H54 (cell line): ENCODE results near the gene GIMAP7.

ENCODE experiments used
- DNase-seq: peaks from one replicate; pipeline ENCODE4 v3.0.0; 2011; ENCODE audit warnings: low spot score, mixed read lengths; ENCODE audit not compliant: insufficient read length
- FAIRE-seq: peaks from 3 replicates; lab custom pipeline; 2011; peaks lifted over from hg19 to GRCh38; lab: Jason Lieb, UNC
- POLR2A ChIP-seq: IDR thresholded peaks from 2 replicates; pipeline ENCODE4 v1.6.1; 2011; ENCODE audit warnings: low read depth, mild to moderate bottlenecking, low read length

The GIMAP7 gene

DNA sequence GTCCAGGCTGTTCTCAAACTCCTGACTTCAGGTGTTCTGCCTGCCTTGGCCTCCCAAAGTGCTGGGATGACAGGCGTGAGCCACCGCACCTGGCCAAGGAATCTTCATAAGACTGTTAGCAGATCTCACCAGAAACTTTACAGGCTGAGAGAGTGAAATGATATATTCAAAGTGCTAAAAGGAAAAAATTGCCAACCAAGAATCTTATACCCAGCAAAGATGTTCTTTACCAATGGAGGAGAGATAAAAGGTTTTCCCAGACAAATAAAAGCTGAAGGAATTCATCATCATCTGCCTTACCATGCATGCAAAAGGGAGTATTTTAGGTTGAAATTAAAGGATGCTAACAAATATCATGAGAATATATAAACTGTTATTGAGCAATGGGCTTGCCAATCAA is 23.6 kb downstream of the GIMAP7 start:
- no peak for FAIRE-seq
- no peak for TF ChIP-seq POLR2A
- DNase-seq, result no peak

DNA sequence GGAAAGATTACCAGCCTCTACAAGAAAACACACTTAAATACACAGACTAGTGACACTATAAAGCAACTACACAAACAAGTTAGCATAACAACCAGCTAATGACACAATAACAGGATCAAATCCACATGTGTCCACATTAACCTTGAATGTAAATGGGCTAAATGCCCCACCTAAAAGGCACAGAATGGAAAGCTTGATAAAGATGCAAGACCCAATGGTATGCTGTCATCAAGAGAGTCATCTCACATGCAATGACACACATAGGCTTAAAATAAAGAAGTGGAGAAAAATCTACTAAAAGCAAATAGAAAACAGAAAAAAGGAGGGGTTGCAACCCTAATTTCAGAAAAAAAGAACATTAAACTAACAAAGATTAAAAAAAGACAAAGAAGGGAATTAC is 38.5 kb downstream of the GIMAP7 start:
- TF ChIP-seq POLR2A, result no peak
- FAIRE-seq (no peak), DNase-seq (no peak)

DNA sequence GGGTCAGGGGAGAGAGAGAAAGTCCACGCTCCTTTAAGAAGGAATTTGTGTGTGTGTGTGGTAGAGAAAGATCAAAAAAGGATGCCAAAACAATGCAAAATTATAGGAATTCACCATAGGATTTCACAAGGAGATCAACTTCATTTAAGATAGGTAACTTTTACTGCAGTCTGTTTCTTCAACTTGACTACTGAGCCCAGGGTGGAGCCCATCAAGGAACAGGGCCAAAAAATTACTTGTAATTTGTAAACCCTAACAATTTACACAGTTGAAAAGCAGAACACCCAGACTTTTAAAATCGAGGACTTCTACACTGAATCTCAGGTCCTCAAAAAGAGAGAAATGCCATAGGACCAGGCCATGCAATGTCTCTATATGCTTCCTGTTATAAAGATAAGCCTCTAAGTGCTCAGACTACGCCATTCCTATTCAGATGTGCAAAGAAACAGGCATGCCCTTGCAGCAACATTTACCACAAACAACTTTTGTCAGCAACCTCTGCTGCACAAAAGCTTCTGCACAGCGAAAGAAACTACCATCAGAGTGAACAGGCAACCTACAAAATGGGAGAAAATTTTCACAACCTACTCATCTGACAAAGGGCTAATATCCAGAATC is 42.0 kb downstream of the GIMAP7 start:
- DNase-seq (no peak), FAIRE-seq (no peak)
- TF ChIP-seq POLR2A, result no peak

DNA sequence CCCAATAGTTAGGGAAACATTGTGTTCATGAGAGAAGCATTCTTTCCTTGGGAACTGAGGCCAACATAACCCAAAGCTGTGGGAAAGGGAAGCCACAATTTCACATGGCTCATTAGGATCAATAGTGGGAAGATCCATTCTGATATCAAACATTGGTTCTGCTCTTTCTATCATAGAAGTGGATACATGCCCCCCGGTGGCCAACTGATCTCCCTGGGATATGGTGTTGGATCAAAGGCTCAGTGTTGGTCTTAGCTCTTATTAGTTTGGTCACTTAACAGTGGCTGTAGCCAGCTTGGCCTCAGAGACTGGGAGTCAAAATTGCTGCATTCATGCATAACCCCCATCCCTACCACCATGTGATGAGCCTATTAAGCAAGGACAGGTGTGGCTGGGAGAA is 45.8 kb downstream of the GIMAP7 start:
- no peak for DNase-seq
- no peak for TF ChIP-seq POLR2A
- FAIRE-seq, result no peak

DNA sequence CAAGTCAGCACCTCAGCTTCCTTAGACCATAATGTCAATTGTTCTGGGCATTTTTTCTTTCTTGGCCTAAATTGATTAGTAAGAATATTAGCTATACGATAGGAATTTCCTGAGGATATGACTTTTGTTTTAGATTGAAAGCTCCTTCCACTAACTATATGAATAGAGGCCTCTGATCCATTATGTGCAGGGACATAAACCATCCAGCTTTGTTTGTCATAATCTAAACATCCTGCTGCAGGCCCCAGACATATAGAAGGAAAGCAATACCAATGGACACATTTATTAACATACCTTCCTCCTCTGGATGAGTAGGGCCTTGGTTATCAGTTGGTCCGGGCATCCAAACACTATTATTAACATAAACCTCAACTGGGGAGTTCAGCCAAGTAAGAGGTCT is 48.2 kb downstream of the GIMAP7 start:
- FAIRE-seq, result no peak
- TF ChIP-seq POLR2A, result no peak
- no peak for DNase-seq

DNA sequence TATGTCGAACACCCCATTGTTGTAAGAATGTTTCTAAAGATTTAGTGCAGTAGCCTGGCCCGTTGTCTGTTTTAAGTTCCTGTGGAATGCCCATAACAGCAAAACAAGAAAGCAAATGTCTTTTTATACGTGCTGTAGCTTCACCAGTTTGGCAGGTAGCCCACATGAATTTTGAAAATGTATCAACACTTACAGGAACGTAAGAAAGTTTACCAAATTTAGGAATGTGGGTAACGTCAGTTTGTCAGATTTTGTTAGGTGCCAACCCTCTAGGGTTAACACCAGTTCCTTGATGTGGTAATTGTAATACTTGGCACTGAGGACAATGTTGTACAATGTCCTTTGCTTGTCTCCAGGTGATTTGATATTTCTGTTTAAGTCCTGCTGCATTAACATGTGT is 49.3 kb downstream of the GIMAP7 start:
- no peak for TF ChIP-seq POLR2A
- DNase-seq, result no peak
- no peak for FAIRE-seq

DNA sequence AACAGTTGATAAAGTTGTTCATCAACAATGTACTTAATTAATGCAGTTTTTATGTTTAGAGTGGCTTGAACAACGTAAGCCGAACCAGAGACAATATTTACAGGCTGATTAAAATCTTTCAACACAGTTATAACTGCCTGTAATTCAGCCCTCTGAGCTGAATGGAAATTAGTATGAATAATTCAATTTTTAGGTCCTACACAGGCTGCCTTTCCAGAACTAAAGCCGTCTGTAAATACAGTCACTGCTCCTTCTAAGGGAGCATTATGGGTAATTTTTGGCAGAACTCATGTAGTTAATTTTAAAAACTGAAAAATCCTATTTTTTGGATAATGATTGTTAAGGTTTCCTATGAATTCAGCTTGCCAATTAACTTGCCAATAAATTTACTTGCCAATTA is 49.9 kb downstream of the GIMAP7 start:
- no peak for DNase-seq
- FAIRE-seq, result no peak
- no peak for TF ChIP-seq POLR2A

DNA sequence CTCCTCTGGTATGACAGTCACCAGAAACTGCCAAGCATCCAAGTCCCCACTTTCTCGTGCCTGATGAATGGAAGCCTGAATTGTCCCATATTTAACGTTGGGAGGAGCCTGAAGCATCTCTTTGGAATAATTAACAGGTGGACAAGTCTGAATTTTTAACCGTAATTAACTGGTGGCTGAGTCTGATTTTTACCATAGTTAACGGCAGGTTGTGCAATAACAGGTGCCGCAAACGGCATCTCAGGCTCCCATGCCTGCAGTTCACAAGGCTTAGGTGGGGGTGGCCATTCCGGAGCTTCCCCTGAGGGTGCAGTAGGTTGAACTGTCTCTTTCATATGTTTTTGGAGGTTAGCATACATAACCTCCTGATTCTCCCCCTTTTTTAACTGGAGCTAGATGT is 50.6 kb downstream of the GIMAP7 start:
- no peak for TF ChIP-seq POLR2A
- no peak for FAIRE-seq
- no peak for DNase-seq

DNA sequence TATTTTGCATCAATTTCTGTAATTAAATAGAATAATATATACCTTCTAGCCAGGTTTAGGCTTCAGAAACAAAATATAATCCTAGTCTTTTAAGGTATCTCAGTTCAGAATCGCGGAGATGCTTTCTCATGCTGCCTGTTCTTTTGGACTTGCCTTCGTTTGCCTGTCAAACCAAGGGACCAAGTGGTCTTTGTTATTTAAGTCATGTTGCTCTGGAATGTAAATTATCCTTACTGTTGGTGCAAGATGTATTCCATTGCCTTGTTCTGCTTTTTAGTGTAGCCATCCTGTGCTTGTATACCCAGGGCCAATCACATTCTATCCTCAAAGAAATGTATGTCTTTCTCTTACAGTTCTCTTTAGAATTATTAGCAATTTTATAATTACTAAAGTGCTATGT is 51.5 kb downstream of the GIMAP7 start:
- no peak for FAIRE-seq
- no peak for DNase-seq
- no peak for TF ChIP-seq POLR2A

DNA sequence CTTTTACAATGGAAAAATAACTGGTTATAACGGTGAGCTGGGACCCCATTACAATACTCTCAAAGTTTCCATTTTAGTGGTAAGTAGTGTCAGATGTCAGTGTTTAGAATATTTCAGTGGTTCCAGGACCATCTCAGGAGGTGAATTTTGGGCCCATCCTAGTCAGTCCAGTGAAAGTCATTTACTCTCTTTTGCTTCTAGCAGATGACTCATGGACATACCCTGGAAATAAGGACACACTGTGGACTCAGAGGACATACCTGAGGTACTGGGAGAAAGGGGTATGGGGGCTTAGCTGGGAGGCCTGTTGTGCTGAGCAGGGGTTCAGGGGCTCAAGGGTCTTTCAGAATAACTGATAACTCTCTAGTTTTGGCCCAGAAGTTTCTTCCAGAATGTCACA is 51.9 kb downstream of the GIMAP7 start:
- DNase-seq, result no peak
- no peak for FAIRE-seq

DNA sequence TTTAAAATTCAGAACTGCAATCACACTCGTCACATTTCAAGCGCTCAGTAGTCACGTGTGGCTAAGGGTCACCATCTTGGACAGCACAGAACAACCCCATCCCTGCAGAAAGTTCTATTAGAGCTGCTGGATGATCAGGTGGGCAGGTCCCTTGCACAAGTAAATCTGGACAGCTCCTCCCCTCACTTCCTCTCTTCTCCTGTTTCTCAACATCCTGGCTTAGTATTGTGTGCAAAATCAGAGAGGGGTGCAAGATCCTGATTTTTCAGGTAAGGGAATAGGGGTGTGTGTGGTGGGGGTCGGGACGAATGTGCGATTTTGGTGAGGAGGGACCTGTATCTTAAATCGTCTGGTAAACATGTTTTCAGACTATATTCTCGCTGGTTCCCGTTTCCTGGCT is 52.5 kb downstream of the GIMAP7 start, which contains the start of gene GIMAP4:
Gene GIMAP4 (plus strand): TSS at position 222 of the 400 bp plus-strand sequence. CDS start 2,512 bp downstream, outside the sequence.
- FAIRE-seq (no peak), DNase-seq (no peak)

More for the DNA sequence above, 51.9 kb downstream of the GIMAP7 start:
- TF ChIP-seq POLR2A, result no peak

DNA sequence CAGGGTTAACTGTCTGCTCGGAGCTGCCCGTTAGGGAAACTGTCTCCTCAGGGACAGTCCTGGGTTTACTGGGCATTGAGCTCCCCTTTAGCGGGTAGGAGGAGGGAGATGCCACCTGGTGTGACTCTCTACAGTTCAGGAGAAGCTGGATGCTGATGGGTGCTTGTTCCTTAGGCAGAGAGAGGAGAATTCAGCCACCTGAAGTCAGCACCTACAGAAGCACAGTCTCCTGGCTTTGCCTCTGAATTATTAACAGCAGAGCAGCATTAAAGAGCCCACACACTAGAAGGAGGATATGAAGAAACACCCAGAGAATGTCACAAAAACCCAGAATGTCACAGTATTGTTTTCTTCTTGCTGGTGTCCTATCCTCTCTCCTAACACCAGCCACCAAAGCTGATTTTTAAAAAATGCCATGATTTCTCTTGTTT is 53.2 kb downstream of the GIMAP7 start:
- DNase-seq (no peak), FAIRE-seq (no peak)
- TF ChIP-seq POLR2A, result no peak

More for the DNA sequence above, 52.5 kb downstream of the GIMAP7 start, which contains the start of gene GIMAP4:
- no peak for TF ChIP-seq POLR2A

DNA sequence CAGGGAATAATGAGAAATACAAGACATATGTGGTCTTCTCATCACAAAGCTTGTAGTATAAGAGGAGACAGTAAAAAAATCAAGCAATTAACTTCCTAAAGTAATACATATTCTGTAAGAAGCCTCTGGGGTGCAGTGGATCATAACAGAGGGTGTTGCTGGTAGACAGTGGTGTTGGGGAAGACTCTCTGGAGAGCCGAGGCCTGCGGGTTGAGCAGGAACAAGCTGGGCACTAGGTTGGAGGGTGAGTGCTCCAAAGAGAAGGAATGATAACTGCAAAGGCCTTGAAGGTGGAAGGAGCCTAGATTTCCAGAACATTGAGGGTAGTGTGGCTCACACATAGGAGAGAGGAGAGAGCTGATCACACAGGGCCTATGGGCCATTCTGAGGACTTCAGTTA is 54.0 kb downstream of the GIMAP7 start:
- no peak for TF ChIP-seq POLR2A
- no peak for FAIRE-seq

DNA sequence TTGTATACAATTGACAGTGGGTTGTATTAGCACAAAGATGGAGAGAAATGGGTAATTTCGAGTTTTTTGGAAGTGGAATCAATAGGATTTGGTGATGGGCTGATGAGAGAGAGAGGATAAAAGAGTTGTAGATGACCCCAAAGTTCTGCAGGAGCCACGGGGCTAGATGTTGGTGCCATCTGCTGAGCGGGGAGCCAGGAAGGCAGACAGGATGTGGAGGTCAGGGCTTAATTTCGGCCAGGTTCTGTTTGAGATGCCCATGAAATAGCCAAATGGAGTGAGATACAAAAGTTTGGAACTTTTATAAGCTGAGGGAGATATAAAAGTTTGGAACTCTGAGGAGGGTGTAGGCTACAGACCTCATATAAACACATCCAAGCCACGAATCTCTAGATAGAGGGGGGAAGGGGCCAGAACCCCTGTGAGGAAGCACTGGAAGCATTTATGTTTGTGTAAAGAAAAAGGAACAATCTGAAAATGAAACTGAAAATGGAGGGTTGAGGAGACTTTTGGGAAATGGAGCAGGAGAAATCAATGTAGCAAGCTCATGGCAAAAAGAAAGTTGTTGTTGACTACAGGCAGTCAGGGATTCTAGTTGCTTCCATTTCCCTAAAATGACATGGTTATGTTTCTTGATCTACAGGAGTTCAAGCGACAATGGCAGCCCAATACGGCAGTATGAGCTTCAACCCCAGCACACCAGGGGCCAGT is 54.7 kb downstream of the GIMAP7 start:
- TF ChIP-seq POLR2A, result no peak
- FAIRE-seq (no peak), DNase-seq (no peak)

More for the DNA sequence above, 54.0 kb downstream of the GIMAP7 start:
- DNase-seq, result no peak
